Activated naive CD8-positive, alpha-beta T cell treated with anti-CD3 and anti-CD28 coated beads, Interleukin-2, amount 10 ng/mL, durations not matched to agents 7 days and 5 days (primary cell): ENCODE data around the gene P3H4. TPM values are rescaled to one million over a fixed set of nuclear protein-coding genes. Genes with fewer than 3 reads are reported as not detected.
"Not testable (repeated sequence)": the region's sequence is repeated elsewhere in the genome, so short reads cannot be mapped to it uniquely, and the experiment has no call there.

Experiments used
- ATAC-seq: fragments of 150-1000 bp; cut with Tn5 transposase; one replicate; pipeline ENCODE4 v1.10.0; 2021; ENCODE audit warnings: low read depth, moderate library complexity
- POLR2A ChIA-PET: fragments of 350-600 bp; sonication (Branson Sonifier 250); formaldehyde crosslinking; loops from one replicate; lab custom pipeline; 2021; ENCODE audit warnings: antibody characterized with exemption; lab: Charles Lee
- DNase-seq: peaks from one replicate; pipeline ENCODE4 v3.0.0; 2021
- H3K27ac Mint-ChIP-seq: one replicate; pipeline ENCODE4 v1.8.0; 2022; ENCODE audit warnings: mild to moderate bottlenecking, mixed read lengths
- H3K27me3 Mint-ChIP-seq: one replicate; pipeline ENCODE4 v1.8.0; 2022; ENCODE audit warnings: mild to moderate bottlenecking, moderate library complexity, mixed read lengths
- H3K36me3 Mint-ChIP-seq: one replicate; pipeline ENCODE4 v1.8.0; 2021; ENCODE audit warnings: mild to moderate bottlenecking, mixed read lengths
- H3K4me1 Mint-ChIP-seq: one replicate; pipeline ENCODE4 v1.8.0; 2021; ENCODE audit warnings: mixed read lengths
- H3K4me3 Mint-ChIP-seq: one replicate; pipeline ENCODE4 v1.8.0; 2022; ENCODE audit warnings: mild to moderate bottlenecking, moderate library complexity, mixed read lengths
- H3K9me3 Mint-ChIP-seq: one replicate; pipeline ENCODE4 v1.8.0; 2021; ENCODE audit warnings: mixed read lengths
- total RNA-seq, 2 experiments: library from RNA; stranded (reverse); gene quantifications; one replicate each; pipeline ENCODE4 v1.2.3, GENCODE V29; 2021

Gene P3H4
- total RNA-seq, 2 experiments from 2014 or later, result 3.2 to 3.7 TPM

- ATAC-seq, result peak; percentile 12
These were observed 23.6 kb upstream of the P3H4 start for GRCh38 chr17:41835214-41835799.

GRCh38 chr17:41829961-41830360 is 18.2 kb upstream of the P3H4 start:
- DNase-seq, H3K27ac Mint-ChIP-seq, H3K4me3 Mint-ChIP-seq, H3K4me1 Mint-ChIP-seq, ATAC-seq, POLR2A ChIA-PET, H3K9me3 Mint-ChIP-seq, H3K27me3 Mint-ChIP-seq: not testable (repeated sequence)
- H3K36me3 Mint-ChIP-seq, result peaks cover 13% of the 10 kb centered on the region

More at GRCh38 chr17:41835214-41835799, 23.6 kb upstream of the P3H4 start:
- Mint-ChIP-seq H3K4me3 (peak overlapping the region; percentile 85), H3K9me3 (no peaks in the 10 kb centered on the region), H3K27me3 (peaks cover 13% of the 10 kb centered on the region), H3K36me3 (peaks cover 11% of the 10 kb centered on the region), H3K27ac (peak overlapping the region; percentile 55), H3K4me1 (peaks cover 16% of the 10 kb centered on the region)
- DNase-seq, result no peak
- POLR2A ChIA-PET, result no interaction called here

- Mint-ChIP-seq H3K9me3 (no peaks in the 10 kb centered on the region), H3K27me3 (no peaks in the 10 kb centered on the region), H3K27ac (no peak overlapping the region), H3K4me3 (no peak overlapping the region), H3K36me3 (peaks cover 2% of the 10 kb centered on the region), H3K4me1 (no peaks in the 10 kb centered on the region)
- no peak for DNase-seq
- no peak for ATAC-seq
- POLR2A ChIA-PET, result no interaction called here
These were observed 13.6 kb upstream of the P3H4 start for GRCh38 chr17:41825175-41825845.

GRCh38 chr17:41824086-41824485 is 12.3 kb upstream of the P3H4 start:
- POLR2A ChIA-PET, result no interaction called here
- no peak for DNase-seq
- Mint-ChIP-seq H3K9me3 (no peaks in the 10 kb centered on the region), H3K4me1 (no peaks in the 10 kb centered on the region), H3K27me3 (no peaks in the 10 kb centered on the region), H3K4me3 (no peak overlapping the region), H3K27ac (no peak overlapping the region), H3K36me3 (peaks cover 2% of the 10 kb centered on the region)
- ATAC-seq, result no peak

GRCh38 chr17:41823580-41823979 is 11.8 kb upstream of the P3H4 start:
- POLR2A ChIA-PET, result no interaction called here
- Mint-ChIP-seq H3K27ac (no peak overlapping the region), H3K9me3 (no peaks in the 10 kb centered on the region), H3K27me3 (no peaks in the 10 kb centered on the region), H3K4me3 (no peak overlapping the region), H3K36me3 (peaks cover 2% of the 10 kb centered on the region), H3K4me1 (no peaks in the 10 kb centered on the region)
- DNase-seq (no peak), ATAC-seq (no peak)

GRCh38 chr17:41823141-41823524 is 11.4 kb upstream of the P3H4 start:
- no peak overlapping the region for H3K27ac Mint-ChIP-seq
- POLR2A ChIA-PET, result interaction anchor here (0.6 kb wide), 1 partner anchor 41 kb away, joined by 3 read pairs; no protein-coding TSS in a partner anchor

GRCh38 chr17:41822216-41823140 is 10.7 kb upstream of the P3H4 start:
- H3K4me3 Mint-ChIP-seq, result no peak overlapping the region
- H3K36me3 Mint-ChIP-seq, result peaks cover 2% of the 10 kb centered on the region
- H3K27ac Mint-ChIP-seq, result no peak overlapping the region
- no peaks in the 10 kb centered on the region for H3K4me1 Mint-ChIP-seq
- H3K9me3 Mint-ChIP-seq, result no peaks in the 10 kb centered on the region
- no peaks in the 10 kb centered on the region for H3K27me3 Mint-ChIP-seq
- no peak for ATAC-seq
- no peak for DNase-seq
- POLR2A ChIA-PET, result interaction anchor here (0.6 kb wide), 1 partner anchor 42 kb away, joined by 3 read pairs; no protein-coding TSS in a partner anchor

More at GRCh38 chr17:41823141-41823524, 11.4 kb upstream of the P3H4 start:
- DNase-seq (no peak), ATAC-seq (no peak)
- H3K9me3 Mint-ChIP-seq, result no peaks in the 10 kb centered on the region
- H3K4me3 Mint-ChIP-seq, result no peak overlapping the region
- peaks cover 2% of the 10 kb centered on the region for H3K36me3 Mint-ChIP-seq
- H3K4me1 Mint-ChIP-seq, result no peaks in the 10 kb centered on the region
- no peaks in the 10 kb centered on the region for H3K27me3 Mint-ChIP-seq

GRCh38 chr17:41821776-41822175 is 10.0 kb upstream of the P3H4 start:
- Mint-ChIP-seq H3K27ac (no peak overlapping the region), H3K27me3 (no peaks in the 10 kb centered on the region), H3K4me3 (no peak overlapping the region), H3K36me3 (no peaks in the 10 kb centered on the region), H3K4me1 (no peaks in the 10 kb centered on the region), H3K9me3 (no peaks in the 10 kb centered on the region)
- POLR2A ChIA-PET, result no interaction called here
- DNase-seq (no peak), ATAC-seq (no peak)

GRCh38 chr17:41818024-41818423 is 6.3 kb upstream of the P3H4 start:
- Mint-ChIP-seq H3K27ac (no peak overlapping the region), H3K27me3 (peaks cover 7% of the 10 kb centered on the region), H3K4me1 (no peaks in the 10 kb centered on the region), H3K9me3 (no peaks in the 10 kb centered on the region), H3K36me3 (no peaks in the 10 kb centered on the region), H3K4me3 (no peak overlapping the region)
- ATAC-seq (no peak), DNase-seq (no peak)
- POLR2A ChIA-PET, result no interaction called here

- ATAC-seq (no peak), DNase-seq (no peak)
- Mint-ChIP-seq H3K27ac (no peak overlapping the region), H3K4me3 (no peak overlapping the region), H3K36me3 (no peaks in the 10 kb centered on the region), H3K27me3 (peaks cover 13% of the 10 kb centered on the region), H3K4me1 (peaks cover 2% of the 10 kb centered on the region), H3K9me3 (no peaks in the 10 kb centered on the region)
- POLR2A ChIA-PET, result no interaction called here
These were observed 5.0 kb upstream of the P3H4 start for GRCh38 chr17:41816637-41817320.

- no peak for ATAC-seq
- DNase-seq, result no peak
- Mint-ChIP-seq H3K27me3 (peaks cover 13% of the 10 kb centered on the region), H3K4me3 (no peak overlapping the region), H3K27ac (no peak overlapping the region), H3K36me3 (no peaks in the 10 kb centered on the region), H3K4me1 (peaks cover 8% of the 10 kb centered on the region), H3K9me3 (no peaks in the 10 kb centered on the region)
- POLR2A ChIA-PET, result no interaction called here
These were observed 2.4 kb upstream of the P3H4 start for GRCh38 chr17:41814195-41814594.

GRCh38 chr17:41813699-41814124 is 2.0 kb upstream of the P3H4 start:
- DNase-seq (no peak), ATAC-seq (no peak)
- H3K9me3 Mint-ChIP-seq, result no peaks in the 10 kb centered on the region
- H3K36me3 Mint-ChIP-seq, result no peaks in the 10 kb centered on the region
- H3K27me3 Mint-ChIP-seq, result peaks cover 13% of the 10 kb centered on the region
- peaks cover 8% of the 10 kb centered on the region for H3K4me1 Mint-ChIP-seq
- POLR2A ChIA-PET, result no interaction called here
- no peak overlapping the region for H3K27ac Mint-ChIP-seq
- H3K4me3 Mint-ChIP-seq, result peak overlapping the region; percentile 11

GRCh38 chr17:41813152-41813680 is 1.5 kb upstream of the P3H4 start:
- Mint-ChIP-seq H3K36me3 (no peaks in the 10 kb centered on the region), H3K27me3 (peaks cover 13% of the 10 kb centered on the region), H3K4me3 (peak overlapping the region; percentile 11), H3K9me3 (no peaks in the 10 kb centered on the region), H3K4me1 (peaks cover 8% of the 10 kb centered on the region), H3K27ac (no peak overlapping the region)
- POLR2A ChIA-PET, result interaction anchor here (2.9 kb wide), 1 partner anchor 124 kb away, joined by 16 read pairs; the partner anchor contains the start of gene EIF1
- no peak for DNase-seq
- no peak for ATAC-seq
